NCI-H2196 treated with DMSO at 0.1 percent for 48 hours (cell line): Measurements from ENCODE around the gene NRDC.
"Not testable (repeated sequence)": the region's sequence is repeated elsewhere in the genome, so short reads cannot be mapped to it uniquely, and the experiment has no call there.

Source experiments
- DNase-seq: peaks from one replicate; lab custom pipeline; 2025; ENCODE audit not compliant: unreplicated experiment; lab: John Stamatoyannopoulos, UW

Gene NRDC

GRCh38 chr1:51878616-51879336, at the start of gene NRDC:
TSS of gene NRDC (minus strand) at chr1:51878727. CDS start at chr1:51878615, 112 bp downstream.
- DNase-seq = peak; percentile 99

- no peak for DNase-seq
Observed at GRCh38 chr1:51927029-51927428, 48.5 kb upstream of the NRDC start.

GRCh38 chr1:51926171-51926812, 47.8 kb upstream of the NRDC start:
- DNase-seq = no peak

- no peak for DNase-seq
Observed at GRCh38 chr1:51924455-51924854, 45.9 kb upstream of the NRDC start.

GRCh38 chr1:51922040-51922439, 43.5 kb upstream of the NRDC start:
- DNase-seq = no peak

- DNase-seq = no peak
Observed at GRCh38 chr1:51920130-51920529, 41.6 kb upstream of the NRDC start.

- DNase-seq = no peak
Observed at GRCh38 chr1:51919684-51920083, 41.2 kb upstream of the NRDC start.

GRCh38 chr1:51916587-51917405, 38.3 kb upstream of the NRDC start:
- DNase-seq = no peak

GRCh38 chr1:51915951-51916350, 37.4 kb upstream of the NRDC start:
- no peak for DNase-seq

GRCh38 chr1:51912881-51913280, 34.4 kb upstream of the NRDC start:
- DNase-seq = no peak

- no peak for DNase-seq
Observed at GRCh38 chr1:51910221-51911000, 31.9 kb upstream of the NRDC start.

GRCh38 chr1:51908499-51908898, 30.0 kb upstream of the NRDC start:
- no peak for DNase-seq

GRCh38 chr1:51907079-51907702, 28.7 kb upstream of the NRDC start:
- DNase-seq = no peak

GRCh38 chr1:51906306-51907078, 28.0 kb upstream of the NRDC start:
- DNase-seq = peak; percentile 68

- no peak for DNase-seq
Observed at GRCh38 chr1:51902456-51902855, 23.9 kb upstream of the NRDC start.

GRCh38 chr1:51901151-51901550, 22.6 kb upstream of the NRDC start:
- DNase-seq = no peak

- DNase-seq = no peak
Observed at GRCh38 chr1:51899022-51899421, 20.5 kb upstream of the NRDC start.

GRCh38 chr1:51898090-51898734, 19.7 kb upstream of the NRDC start:
- DNase-seq = no peak

- no peak for DNase-seq
Observed at GRCh38 chr1:51897699-51898031, 19.1 kb upstream of the NRDC start.

GRCh38 chr1:51894748-51895147, 16.2 kb upstream of the NRDC start:
- DNase-seq = not testable (repeated sequence)
